T follicular helper cell (primary cell): ENCODE results near the gene AHNAK.
"Not testable (repeated sequence)": the region's sequence is repeated elsewhere in the genome, so short reads cannot be mapped to it uniquely, and the experiment has no call there.

Experiments
- DNase-seq: peaks from one replicate; pipeline ENCODE4 v3.0.0-alpha.2; 2020; ENCODE audit warnings: low read depth

The AHNAK gene

GRCh38 chr11:62386083-62386482 is 160.5 kb downstream of the AHNAK start:
- DNase-seq: not testable (repeated sequence)

- DNase-seq: no peak
These were observed 162.8 kb downstream of the AHNAK start for GRCh38 chr11:62383822-62384221.
